GM18499 (cell line): Measurements from ENCODE around the gene DIP2C.
"Not testable (repeated sequence)": the region's sequence is repeated elsewhere in the genome, so short reads cannot be mapped to it uniquely, and the experiment has no call there.

Experiments used
- ATAC-seq: cut with Tn5 transposase; IDR thresholded peaks from one replicate; pipeline ENCODE4 v1.9.1; 2021; ENCODE audit warnings: moderate number of reproducible peaks; ENCODE audit not compliant: insufficient read depth, unreplicated experiment

The DIP2C gene

DNA sequence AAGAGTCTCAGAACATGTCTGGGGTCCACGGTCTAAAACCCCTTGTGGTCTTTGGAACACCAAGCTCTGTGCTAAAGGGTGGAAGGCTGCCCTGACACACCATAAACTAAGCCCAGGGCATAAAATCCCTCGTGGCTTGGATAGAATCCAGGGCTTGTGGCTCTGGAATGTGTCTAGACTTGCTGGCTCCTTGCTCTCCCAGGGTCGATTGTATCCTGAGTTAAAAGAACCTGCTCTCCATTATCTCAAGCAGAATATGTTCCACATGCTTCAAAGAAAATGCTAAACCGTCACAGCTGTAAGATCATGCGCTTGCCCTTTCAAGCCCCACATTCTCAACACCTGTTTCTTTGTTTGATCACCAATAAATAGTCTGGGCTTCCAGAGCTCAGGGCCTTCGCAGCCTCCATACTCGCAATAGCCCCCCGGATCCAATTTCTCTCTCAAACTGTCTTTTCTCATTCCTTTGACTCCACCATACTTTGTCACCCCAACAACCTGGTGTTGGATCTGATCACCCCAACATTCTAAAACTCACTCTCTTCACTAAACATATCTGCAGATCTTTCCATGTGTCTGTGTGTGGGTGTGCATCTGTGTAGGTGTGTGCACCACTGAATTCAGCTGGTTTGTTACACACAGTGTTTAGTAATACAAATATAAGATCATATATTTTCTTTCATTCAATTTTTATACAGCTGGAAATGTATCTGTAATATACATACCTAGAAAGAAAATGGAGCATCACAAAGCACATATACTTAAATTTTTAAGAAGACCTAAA is 315.8 kb downstream of the DIP2C start:
- ATAC-seq, result no peak

DNA sequence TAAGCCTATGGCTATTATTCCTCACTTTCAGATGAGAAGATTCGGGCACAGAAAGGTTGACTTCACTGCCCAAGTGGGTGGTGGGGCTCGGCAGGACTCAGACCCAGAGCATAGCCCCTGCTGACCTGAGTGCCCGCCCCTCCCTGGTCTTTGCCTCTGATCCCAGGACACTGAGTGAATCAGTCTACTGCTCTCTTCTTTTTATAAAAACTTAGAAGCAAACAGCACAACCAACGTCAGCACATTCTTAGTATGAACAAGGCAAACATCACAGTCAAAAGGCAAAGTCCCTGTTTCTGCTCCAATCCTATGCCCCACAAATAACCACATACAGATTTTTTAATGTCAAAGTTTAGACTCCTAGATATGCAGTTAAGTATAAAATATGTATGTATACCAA is 316.5 kb downstream of the DIP2C start:
- ATAC-seq, result no peak

DNA sequence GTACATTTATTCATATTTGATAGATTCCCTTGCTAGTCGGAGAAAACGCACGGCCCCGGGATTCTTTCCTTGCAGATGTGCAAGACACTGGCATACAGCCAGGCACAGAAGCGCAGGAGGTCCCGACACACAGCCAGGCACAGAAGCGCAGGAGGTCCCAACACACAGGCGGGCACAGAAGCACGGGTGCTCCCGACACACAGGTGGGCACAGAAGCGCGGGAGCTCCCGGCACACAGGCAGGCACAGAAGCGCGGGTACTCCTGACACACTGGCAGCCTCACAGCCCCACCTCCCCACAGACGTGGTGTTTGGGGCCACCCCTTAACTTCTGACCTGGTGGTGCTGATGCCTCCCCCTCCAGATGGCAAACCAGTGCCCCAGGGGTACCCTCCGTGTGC is 316.9 kb downstream of the DIP2C start:
- ATAC-seq, result no peak

DNA sequence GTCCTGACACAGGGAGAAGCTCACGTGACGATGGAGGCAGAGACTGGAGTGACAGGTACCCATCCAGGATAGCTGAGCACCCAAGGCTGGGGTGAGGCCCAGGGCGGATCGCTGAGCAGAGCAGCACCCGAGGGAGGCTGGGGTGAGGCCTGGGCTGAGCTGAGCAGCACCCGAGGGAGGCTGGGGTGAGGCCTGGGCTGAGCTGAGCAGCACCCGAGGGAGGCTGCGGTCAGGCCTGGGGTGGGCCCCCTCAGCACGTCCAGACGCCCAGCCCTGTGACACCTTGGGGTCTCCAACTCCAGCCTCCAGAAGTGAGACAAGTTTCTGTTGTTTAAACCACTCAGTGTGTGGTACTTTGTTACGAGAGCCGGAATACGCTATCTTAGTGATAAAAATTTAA is 318.0 kb downstream of the DIP2C start:
- ATAC-seq, result no peak

DNA sequence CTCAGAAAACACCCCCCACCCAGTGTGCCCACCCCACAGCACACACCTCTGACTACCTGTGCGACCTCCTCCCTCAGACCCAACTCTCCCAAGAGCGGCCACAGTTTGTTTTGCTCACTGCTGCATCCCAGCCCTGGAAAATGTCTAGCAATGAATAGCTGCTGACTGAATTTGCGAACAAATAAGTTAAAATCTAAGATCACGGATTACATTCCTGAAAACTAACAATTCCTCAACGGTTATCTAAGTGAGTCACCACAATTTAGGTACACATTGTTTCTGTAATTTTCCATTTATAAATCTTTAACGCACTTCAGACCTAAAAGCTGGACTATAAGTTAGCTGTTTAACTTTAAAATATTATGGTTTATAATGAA is 319.0 kb downstream of the DIP2C start:
- no peak for ATAC-seq

DNA sequence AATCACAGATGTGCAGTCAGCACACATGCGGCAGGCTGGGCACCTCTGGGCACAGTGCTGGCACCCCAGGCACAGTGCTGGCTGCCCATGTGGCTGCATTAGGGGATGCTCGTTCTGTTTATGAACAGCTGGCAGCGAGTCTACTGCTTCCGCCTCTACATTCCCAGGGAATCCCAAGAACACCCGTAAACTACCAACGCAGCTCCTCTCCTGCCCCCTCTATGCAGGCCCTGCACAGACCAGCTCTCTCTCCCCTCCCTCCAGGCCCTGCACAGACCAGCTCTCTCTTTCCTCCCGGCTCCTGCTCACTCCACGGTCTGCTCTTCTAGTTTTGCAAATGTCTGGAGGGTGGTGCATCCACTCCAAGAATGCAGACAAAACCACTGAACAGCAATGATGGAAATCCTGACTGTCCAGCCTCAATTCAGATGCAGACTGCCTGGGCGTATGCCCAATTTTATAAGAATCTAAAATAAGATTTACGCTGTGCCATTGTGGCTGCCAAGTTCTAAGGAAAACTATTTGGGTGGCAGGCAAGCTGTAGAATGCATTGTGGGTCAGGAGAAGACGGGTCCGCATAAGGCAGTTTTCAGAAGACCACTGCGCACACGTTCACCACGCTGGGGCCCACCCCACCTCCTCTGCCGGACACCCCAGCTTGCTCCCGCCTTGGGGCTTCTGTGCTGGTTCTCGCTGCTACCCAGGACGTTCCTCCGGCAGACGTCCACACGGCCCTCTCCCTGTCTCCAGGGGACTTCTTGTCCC is 319.6 kb downstream of the DIP2C start:
- ATAC-seq, result no peak

DNA sequence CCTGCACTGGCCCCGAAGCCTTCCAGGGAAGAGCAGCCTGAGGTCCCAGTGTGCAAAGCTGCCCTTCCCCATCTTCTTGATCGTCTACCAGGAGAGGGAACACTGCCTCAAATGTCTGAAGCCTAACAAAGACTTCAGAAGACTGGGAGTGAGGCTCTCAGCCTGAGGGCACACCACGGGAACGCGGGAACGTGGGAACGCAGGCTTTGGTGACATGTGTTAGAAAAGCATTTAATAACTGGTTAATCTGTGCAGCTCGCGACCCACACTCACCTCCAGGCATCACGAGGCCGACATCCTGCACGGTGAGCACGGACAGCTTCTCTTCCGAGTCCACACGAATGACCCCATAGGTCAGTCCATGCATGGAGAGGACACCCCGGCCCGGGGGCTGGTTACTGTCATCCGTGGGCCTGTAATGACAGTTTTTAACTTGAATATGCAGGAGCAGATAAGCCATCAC is 320.2 kb downstream of the DIP2C start:
- ATAC-seq, result no peak

DNA sequence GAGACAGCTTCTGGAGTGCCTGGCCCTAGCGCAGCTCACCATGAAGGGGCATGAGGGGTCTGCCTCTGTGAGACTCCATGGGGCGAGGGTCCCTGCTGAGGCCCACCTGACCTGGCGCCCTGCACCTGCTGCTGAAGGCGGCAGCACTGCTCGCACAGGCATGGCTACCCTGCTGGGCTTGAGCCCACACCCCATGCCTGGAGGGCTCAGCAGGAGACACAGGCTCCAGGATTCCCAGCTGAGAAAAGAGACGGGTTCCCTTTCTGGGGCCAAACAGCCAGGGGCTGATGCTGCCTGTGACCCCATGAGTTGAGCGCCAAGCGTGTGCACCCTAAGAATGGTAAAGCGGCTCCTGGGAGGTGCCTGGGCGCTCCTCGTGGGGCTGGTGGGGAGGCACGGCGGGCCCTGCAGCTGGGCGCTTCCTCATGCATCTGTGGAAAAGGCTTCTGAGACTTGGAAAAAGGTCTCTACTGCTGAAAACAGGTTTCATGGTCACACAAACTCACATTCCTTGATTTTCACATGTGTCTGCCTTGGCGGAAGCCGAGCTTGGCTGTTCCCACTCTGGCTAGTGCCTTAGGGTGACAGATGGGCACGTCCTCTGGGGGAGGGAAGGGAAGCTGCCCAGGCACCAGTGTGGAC is 320.8 kb downstream of the DIP2C start:
- no peak for ATAC-seq

DNA sequence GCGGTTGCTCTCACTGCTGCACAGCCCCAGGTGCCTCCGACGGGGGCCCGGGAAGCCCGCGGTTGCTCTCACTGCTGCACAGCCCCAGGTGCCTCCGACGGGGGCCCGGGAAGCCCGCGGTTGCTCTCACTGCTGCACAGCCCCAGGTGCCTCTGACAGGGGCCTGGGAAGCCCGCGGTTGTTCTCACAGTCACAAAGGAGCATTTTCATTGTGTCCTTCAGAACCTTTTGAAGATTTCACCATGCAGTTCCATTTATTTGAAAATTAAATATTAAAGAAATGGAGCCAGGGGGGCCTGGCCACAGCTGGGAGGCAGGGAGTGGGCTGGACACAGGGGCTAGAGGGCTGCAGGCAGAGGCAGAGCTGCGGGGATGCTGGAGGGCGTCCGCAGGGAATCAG is 321.4 kb downstream of the DIP2C start:
- ATAC-seq, result not testable (repeated sequence)

DNA sequence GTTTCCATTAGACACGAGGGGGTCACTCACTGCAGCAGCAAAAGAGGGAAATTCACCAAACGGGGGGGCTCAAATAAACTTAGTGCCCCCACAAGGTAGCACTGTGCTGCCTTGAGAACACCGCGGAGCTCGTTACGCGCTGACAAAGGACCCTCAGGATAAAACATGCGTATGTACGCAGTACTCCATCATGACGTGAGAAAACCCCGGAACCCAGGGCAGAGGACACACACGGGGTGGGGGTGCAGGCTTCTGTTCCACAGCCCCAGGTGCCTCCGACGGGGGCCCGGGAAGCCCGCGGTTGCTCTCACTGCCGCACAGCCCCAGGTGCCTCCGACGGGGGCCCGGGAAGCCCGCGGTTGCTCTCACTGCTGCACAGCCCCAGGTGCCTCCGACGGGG is 321.8 kb downstream of the DIP2C start:
- ATAC-seq, result no peak

DNA sequence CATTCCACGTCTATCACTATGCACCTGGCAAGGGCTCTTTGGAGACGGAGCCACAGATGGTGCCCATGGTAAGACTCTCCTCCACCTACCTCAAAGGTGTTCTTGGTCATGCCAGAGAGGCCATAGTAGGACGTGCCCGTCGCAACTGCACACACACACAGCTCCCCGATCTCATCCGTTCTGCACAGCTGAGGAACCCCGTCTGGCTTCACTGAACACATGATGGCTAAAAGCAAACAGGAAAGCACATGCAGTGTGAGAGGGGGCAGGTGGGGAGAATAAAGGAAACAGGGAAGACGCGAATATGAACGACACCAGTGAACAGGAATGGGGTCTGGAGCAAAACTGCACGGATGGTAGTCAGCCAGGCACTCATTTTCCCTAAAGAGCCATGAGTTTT is 323.3 kb downstream of the DIP2C start:
- ATAC-seq, result no peak

DNA sequence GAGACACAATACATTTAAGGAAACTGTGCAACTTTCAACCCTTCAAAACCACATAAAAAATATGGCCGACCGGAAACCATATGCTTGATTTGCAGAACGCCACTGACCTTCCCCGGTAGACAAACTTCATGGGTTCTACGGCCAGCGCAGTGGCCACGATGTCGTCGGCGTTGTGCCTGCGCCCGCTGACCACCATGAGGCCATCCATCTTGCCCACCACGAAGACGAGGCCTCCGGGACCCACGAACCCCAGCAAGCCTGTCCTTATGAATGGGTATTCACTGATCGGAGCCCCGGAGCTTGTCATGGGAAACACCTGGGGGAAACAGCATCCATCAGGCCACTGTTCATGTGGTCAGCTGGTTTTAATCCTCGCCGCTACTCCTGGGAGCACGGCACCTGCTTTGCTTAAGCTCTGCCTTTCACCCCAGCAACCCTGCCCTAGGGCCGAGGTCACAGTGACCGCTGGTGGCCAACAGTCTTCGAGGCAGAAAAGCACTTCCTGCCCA is 325.1 kb downstream of the DIP2C start:
- no peak for ATAC-seq

DNA sequence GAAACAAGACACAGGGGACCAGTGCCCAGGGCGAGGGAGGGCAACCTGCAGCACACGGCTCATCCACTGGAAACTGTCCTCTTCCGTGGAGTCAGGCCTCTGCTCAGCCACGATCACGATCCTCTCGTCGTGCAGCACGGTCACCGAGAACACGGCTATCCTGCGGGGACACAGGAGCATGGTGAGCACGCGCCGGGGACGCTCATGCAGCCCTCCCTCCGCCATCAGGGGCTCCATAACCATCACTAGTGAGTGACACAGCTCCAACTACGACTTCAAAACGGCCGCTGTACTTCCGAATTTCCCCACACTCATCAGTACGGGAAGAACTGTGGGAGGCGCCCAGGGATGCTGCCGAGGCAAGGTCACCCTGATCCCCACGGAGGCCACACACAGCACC is 326.3 kb downstream of the DIP2C start:
- no peak for ATAC-seq

DNA sequence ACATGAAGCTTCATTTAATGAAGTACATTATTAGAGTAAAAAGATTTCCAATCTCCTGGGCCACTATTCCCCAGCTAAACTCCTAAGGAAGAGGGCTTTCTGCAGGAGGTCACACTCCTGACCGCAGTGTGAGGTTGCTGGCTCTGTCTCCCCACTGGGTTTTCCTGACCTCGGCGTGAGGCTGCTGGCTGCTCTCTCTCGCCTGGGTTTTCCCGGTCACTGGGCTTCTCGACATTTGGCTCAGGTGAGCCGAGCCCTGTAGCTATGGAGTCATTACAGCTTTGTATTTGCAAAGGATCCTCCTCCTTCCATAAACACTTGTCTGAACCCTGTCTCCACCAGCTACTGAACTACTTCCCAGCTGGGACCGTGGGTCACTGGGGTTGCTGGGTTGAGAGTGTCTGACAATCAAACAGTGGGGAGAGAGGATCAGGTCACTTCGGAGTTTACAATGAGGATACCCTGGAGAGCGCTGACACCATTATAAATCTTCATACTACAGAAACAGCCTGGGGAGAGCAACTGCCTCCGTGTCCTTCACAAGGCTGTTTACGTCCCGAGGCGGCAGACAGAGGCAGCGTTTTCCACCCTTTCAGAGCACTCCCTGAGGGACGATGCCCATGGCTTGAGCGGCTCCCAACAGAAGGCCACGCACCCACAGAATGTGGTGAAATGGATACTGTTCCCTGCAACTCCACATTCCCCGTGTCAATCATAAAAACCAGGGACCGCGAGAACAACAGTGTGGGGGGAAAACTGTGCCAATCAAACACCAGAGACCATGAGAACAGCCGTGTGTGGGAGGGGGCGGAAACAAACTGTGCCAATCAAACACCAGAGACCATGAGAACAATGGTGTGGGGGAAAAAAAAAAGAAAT is 328.0 kb downstream of the DIP2C start:
- ATAC-seq, result no peak

DNA sequence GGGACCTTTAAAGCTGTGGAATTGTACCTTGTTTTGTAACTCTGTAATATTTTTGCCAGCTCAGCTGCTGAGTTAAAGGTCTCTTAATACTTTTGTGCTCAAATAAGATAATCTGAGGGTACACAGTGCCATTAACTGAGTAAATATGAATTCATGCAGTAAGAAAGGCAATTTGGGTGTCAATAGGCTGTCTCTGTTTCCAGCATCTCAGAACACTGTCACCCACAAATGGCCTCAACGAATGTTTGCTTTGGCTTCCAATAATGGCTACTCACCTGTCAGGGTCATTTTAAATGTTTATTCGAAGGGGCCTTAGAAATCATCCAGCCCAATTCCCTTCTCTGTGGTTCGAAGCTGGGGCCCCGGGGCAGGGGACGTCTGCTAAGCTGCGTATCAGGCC is 328.8 kb downstream of the DIP2C start:
- no peak for ATAC-seq

DNA sequence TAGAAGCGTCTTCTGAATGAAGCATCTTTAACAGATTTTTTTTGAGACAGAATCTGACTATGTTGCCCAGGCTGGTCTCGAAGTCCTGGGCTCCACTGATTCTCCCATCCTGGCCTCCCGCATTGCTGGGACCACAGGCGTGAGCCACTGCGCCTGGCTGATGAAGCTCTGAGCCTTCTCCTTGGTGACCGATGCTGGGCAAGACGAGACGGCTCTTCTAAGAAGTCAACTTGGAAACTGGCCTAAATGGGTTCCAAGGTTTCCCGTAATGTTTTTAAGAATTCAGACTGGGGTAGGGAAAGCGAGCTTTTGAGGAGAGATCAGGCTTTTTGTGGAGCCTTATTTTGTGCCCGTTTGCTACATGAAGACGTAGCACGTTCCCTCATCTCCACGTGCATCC is 329.7 kb downstream of the DIP2C start:
- ATAC-seq, result no peak

DNA sequence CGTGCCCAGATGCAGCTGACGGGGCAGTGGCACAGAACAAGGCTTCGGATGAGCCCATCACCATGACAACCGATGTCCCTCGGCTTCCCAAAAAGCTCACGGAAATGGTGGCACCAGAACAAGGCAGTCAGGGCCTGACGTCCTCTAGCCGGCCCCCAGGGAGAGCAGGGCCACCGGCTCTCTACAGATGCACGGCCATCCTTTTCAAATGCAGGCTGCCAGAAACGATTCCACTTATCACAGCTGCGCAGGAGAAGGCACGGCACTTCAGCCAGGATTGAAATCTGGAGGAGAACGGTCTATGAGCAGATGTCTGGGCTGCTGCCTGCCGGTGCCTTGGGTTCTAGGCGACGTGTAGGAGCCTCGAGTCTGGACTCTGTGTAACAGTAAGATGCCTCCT is 330.4 kb downstream of the DIP2C start:
- no peak for ATAC-seq

DNA sequence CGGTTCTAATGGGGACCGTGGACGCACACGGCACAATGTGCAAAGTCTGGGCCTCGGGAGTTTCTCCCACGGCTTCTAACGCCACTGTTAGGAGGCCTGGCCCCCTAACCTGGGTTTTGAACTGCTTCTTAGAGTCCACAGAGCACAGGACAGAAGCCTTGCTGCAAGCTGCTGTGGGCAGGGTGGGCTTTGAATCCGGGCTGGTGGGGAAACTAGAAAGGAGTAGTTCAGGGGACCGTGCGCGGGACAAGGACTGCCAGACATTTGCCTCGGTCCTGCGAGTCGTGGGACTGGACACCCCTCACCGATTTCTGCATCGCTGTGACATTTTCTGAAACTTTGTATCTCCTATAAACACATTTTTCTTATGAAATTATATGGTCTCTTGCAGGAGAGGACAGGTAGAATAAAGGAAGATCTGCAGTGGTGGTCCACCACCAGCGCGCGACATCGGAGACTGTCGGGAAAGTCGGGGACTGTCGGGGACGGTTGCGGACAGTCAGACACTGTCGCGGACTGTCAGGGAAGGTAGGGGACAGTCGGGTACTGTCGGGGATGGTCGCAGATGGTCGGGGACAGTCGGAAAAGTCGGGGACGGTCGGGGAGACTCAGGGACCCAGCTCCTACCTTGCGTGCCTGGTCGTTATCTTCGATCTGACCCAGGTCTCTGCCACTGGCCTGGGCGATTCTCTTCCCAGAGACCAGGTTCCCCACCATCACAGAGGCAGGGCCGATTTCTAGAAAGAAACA is 332.1 kb downstream of the DIP2C start:
- no peak for ATAC-seq

DNA sequence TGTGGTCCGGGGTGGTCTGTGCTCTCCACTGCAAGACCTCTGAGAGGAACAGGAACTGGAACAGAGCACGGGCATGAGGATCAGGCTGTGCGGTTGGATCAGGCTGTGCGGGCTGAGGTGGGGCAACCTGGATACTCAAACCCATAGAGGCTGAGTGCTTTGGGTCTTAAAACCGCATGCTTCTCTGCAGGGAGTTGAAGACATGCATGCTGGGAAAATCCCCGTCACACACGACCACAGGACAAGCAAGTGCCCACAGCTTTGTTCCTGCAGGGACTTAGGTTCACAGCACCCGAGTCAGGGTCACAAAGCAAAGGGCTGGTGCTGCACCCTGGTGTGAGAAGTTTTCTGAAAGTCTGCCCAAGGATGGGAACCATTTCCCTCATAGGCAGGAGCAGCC is 333.0 kb downstream of the DIP2C start:
- no peak for ATAC-seq
